NCI-H1092 treated with DMSO at 0.1 percent for 48 hours (cell line): ENCODE measurements around the gene MRGPRG.
"Not testable (repeated sequence)": the region's sequence is repeated elsewhere in the genome, so short reads cannot be mapped to it uniquely, and the experiment has no call there.

Experiments used
- DNase-seq: peaks from one replicate; lab custom pipeline; 2025; lab: John Stamatoyannopoulos, UW

The MRGPRG gene

DNA sequence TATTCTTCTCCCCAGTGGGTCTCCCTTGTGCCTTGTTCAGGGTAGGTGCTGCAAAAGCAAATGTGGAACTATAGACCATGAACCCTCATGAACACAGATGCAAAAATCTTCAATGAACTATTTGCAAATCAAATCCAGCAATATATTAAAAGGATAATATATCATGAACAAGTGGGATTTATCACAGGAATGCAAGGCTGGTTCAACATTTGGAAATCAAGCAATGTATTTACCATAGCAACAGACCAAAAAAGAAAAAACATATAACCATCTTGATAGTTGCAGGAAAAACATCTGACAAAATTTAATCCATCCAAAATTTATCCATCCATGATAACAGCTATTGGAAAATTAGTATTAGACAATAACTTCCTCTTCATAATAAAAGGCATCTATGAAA is 42.1 kb downstream of the MRGPRG start:
- DNase-seq = no peak

DNA sequence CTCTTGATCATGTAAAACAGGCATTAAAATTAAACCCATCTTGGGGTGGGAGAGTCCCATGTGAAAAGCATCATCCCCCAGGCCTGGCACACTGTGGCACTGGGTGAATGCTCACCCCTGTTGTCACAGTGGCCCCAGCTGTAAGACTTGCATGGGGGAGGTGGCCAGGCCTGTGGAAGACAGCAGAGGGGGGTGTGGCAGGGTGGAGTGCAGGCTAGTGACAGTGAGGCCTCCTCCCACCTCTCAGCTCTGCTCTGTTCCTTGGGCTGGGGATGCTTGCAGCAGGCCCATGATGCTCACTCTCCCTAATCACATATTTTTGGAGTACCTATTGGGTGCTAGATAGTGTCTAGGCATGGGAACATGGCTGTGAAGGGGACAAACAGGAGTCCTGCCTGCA is 43.4 kb downstream of the MRGPRG start:
- no peak for DNase-seq

GRCh38 chr11:3174387-3174786 is 44.2 kb downstream of the MRGPRG start:
- DNase-seq = no peak

DNA sequence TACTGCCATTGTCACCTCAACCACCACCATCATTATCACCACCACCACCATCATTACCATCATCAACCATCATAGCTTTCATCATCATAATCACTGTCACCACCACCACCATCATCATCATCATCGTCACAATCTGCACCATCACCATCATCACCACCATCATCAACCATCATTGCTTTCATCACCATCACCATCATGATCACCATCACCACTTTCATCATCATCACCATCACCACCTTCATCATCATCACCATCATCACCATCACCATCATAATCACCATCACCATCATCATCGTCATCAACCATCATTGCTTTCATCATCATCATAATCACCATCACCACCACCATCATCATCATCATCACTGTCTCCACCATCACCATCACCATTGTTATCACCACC is 44.8 kb downstream of the MRGPRG start:
- no peak for DNase-seq

DNA sequence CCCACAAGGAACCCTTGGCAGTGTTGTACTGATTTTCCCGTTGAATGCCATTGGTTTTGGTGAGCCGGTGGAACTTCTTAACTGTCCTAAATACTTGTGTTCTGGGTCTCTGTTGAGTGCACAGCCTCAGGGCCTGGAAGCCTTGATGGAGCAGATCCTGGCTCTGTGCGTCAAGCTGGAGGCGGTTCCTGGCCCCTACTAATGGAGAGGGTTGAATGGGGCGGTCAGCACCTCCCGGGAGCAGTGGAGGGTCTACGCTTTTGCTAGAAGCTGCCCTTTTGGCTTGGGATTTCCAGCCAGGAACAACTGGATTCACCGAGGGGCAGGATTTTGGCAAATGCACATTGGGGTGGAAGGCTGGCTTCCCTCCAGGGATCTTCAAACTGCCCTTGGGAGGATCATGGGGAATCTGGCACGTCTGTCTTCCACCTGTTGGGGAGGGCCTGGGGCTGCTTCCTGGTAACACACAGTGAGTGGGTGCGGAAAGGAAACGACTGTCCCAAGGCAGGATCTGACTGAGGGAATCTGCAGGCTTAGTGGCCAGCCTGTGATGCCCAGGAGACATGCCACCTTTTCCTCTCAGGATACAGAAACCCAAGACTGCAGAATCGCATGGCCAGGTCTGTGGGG is 46.6 kb downstream of the MRGPRG start:
- DNase-seq = no peak

DNA sequence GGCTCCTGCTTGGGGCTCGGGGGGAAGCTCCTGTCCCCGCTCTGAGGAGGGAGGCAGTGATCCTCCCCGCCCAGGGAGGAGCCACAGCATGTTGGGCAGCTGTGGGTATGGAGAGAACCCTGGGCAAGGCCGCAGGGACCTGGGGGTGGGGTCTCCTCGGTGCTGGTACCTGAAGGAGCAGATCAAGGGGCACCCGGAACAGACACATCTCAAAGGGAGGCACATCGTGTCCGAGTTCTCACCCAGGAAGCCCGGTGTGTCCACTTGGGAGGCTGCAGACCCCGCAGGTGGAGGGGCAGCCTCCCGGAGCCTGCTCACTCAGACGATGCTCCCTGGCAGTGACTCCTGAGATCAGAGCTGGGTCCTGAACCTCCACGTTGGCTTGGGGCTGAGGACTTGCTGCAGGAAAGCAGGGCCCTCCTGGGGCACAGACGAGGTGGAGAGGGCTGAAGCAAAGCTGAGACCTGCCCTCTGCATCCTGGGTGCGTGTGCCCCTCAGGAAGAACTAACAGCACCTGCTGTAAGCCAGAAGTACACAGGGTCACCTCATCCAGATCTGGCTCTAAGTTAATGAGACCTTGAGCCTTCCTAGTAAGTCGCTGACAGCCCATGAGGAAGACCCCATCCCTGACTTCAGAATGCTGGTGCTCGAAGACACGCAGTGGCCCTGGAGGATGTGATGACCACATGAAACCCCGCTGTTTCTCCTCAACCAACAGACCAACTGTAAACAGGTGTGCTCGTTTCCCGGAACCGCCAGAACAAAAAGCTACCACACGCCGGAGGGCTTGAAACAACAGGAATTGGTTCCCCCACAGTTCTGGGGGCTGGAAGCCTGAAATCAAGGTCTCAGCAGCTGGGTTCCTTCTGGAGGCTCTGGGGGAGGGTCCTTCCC is 47.6 kb downstream of the MRGPRG start:
- DNase-seq = no peak

- DNase-seq = peak; percentile 35
Measured at GRCh38 chr11:3170044-3170755, 48.4 kb downstream of the MRGPRG start.

- peak; percentile 35 for DNase-seq
Measured at GRCh38 chr11:3169255-3170043, 49.2 kb downstream of the MRGPRG start.

DNA sequence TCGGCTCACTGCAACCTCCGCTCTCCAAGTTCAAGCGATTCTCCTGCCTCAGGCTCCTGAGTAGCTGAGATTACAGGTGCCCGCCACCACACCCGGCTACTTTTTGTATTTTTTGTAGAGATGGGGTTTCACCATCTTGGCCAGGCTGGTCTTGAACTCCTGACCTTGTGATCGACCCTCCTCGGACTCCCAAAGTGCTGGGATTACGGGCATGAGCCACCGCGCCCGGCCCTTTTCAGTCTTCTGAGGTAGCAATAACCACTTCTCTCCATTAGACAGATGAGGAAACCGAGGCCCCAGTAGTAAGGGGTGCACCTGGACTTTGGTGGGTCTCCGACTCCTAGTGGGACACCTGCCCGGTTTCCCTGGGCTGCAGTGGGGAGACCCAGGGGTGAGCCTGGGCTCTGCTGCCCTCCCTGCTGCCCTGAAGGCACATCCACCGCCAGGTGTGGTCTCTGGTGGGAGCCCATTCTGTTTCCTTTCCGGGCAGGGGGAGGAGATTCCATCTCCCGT is 49.8 kb downstream of the MRGPRG start:
- DNase-seq = not testable (repeated sequence)
